ENCODE results near the gene CCDC188.

GRCh38 chr22:20196094-20196842 is 45.4 kb upstream of the CCDC188 start:
- TF ChIP-seq CTCF (conservative IDR thresholded peaks at IDR 0.05) (no peak), EZH2 (IDR thresholded peaks at IDR 0.05; ENCODE audit: low read depth) (no peak)
